IPS-20b (cell line): ENCODE results near the gene IKBKG.

Experiments used
- H3K27ac ChIP-seq: one replicate; pipeline ENCODE4 v1.5.1; 2013; ENCODE audit warnings: low read length
- H3K27me3 ChIP-seq: 2 replicates; pipeline ENCODE4 v1.6.1; 2013; ENCODE audit warnings: mild to moderate bottlenecking, low read length, inconsistent platforms; ENCODE audit not compliant: insufficient read depth
- H3K36me3 ChIP-seq: 2 replicates; pipeline ENCODE4 v1.6.1; 2013; ENCODE audit warnings: low read depth, mild to moderate bottlenecking, inconsistent platforms, low read length, moderate library complexity; ENCODE audit not compliant: insufficient read depth
- H3K4me1 ChIP-seq: 2 replicates; pipeline ENCODE4 v1.6.1; 2013; ENCODE audit warnings: mild to moderate bottlenecking, control low read depth, inconsistent platforms, low read length, moderate library complexity; ENCODE audit not compliant: insufficient read depth
- H3K4me3 ChIP-seq: 2 replicates; pipeline ENCODE4 v1.5.1; 2013; ENCODE audit warnings: mild to moderate bottlenecking, low read length, inconsistent platforms
- H3K9ac ChIP-seq: 2 replicates; pipeline ENCODE4 v1.6.1; 2013; ENCODE audit warnings: low read depth, mild to moderate bottlenecking, inconsistent platforms, low read length, moderate library complexity
- H3K9me3 ChIP-seq: 2 replicates; pipeline ENCODE4 v1.6.1; 2013; ENCODE audit warnings: mild to moderate bottlenecking, low read depth, low read length, inconsistent platforms; ENCODE audit not compliant: insufficient read depth

The IKBKG gene

GRCh38 chrX:154513716-154514115 lies 33.7 kb upstream of the IKBKG start:
- Histone ChIP-seq H3K4me3 (no peak overlapping the region), H3K9me3 (no peaks in the 10 kb centered on the region), H3K27me3 (no peaks in the 10 kb centered on the region), H3K27ac (no peak overlapping the region), H3K36me3 (no peaks in the 10 kb centered on the region), H3K9ac (no peak overlapping the region), H3K4me1 (peaks cover 4% of the 10 kb centered on the region; the same call in 1 of the 2 replicates)

DNA sequence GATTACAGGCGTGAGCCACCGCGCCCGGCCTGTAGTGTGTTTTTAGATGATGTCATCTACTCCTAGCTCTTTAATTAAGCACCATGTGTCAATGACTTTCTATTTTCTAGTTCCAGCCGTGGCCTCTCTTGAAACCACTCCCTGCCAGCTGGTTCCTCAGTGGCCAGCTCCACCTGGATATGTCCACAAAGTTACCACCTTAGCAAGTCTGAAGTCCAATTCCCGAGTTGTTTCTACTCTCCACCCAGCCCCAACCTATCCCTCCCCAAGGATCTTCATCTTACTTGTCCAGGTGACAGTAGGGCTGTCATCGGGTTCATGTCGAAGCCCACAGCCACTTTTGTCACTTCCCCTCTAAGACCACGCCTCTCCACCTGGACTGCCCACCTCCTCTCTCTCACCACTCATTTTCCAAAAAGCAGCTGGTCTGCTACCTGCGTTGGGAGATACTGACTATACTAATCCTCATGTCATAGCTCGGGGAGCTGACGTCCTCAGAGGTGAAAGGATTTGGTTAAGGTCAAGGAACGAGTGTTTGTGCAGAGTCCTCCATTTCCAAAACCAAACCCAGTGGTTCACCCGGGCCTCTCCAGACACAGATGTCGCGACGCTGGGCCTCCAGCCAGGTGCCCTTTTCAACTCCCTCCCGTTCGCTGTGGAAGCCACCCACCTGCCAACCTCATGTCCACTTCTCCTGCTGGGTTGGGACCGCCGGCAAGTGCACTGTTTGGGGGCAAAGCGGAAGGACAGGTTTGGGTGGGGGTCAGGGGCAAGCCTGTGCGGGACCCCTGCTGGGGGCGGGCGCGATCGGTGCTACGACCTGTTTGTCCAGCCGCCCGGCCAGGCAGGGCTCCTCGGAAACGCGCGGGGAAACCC lies 32.1 kb upstream of the IKBKG start:
- peak overlapping the region; percentile 68 for H3K4me3 ChIP-seq

GRCh38 chrX:154515966-154516655 lies 31.3 kb upstream of the IKBKG start, which contains the start of gene FAM3A:
Gene FAM3A, minus strand, starts transcription at chrX:154516232. Its CDS starts 460 bp downstream, at chrX:154515772.
- Histone ChIP-seq H3K4me3 (peak within 1 kb of the TSS; percentile 68), H3K9me3 (no peaks in the 10 kb centered on the region), H3K4me1 (peaks cover 4% of the 10 kb centered on the region; the same call in 1 of the 2 replicates), H3K27me3 (no peaks in the 10 kb centered on the region), H3K27ac (peak within 1 kb of the TSS; percentile 16), H3K9ac (peak within 1 kb of the TSS; percentile 65; the same call in 1 of the 2 replicates), H3K36me3 (no peaks in the 10 kb centered on the region)

More for the DNA sequence above, 32.1 kb upstream of the IKBKG start:
- H3K9me3 ChIP-seq, result no peaks in the 10 kb centered on the region
- H3K27ac ChIP-seq, result no peak overlapping the region
- no peaks in the 10 kb centered on the region for H3K36me3 ChIP-seq
- H3K9ac ChIP-seq, result peak overlapping the region; percentile 51; the same call in 1 of the 2 replicates
- no peaks in the 10 kb centered on the region for H3K27me3 ChIP-seq
- peaks cover 4% of the 10 kb centered on the region; the same call in 1 of the 2 replicates for H3K4me1 ChIP-seq

- H3K36me3 ChIP-seq, result no peaks in the 10 kb centered on the region
- peak overlapping the region; percentile 63 for H3K4me3 ChIP-seq
- H3K27me3 ChIP-seq, result no peaks in the 10 kb centered on the region
- H3K9ac ChIP-seq, result peak overlapping the region; percentile 65; the same call in 1 of the 2 replicates
- peak overlapping the region; percentile 16 for H3K27ac ChIP-seq
- no peaks in the 10 kb centered on the region for H3K9me3 ChIP-seq
- H3K4me1 ChIP-seq, result peaks cover 4% of the 10 kb centered on the region; the same call in 1 of the 2 replicates
Measured at GRCh38 chrX:154516656-154517100, 30.7 kb upstream of the IKBKG start.

GRCh38 chrX:154517101-154517781 lies 30.2 kb upstream of the IKBKG start:
- H3K9ac ChIP-seq, result peak overlapping the region; percentile 65; the same call in 1 of the 2 replicates
- no peaks in the 10 kb centered on the region for H3K36me3 ChIP-seq
- H3K27ac ChIP-seq, result no peak overlapping the region
- no peaks in the 10 kb centered on the region; the same call in 1 of the 2 replicates for H3K27me3 ChIP-seq
- peaks cover 4% of the 10 kb centered on the region; the same call in 1 of the 2 replicates for H3K4me1 ChIP-seq
- peak overlapping the region; percentile 63; the same call in 1 of the 2 replicates for H3K4me3 ChIP-seq
- H3K9me3 ChIP-seq, result no peaks in the 10 kb centered on the region

DNA sequence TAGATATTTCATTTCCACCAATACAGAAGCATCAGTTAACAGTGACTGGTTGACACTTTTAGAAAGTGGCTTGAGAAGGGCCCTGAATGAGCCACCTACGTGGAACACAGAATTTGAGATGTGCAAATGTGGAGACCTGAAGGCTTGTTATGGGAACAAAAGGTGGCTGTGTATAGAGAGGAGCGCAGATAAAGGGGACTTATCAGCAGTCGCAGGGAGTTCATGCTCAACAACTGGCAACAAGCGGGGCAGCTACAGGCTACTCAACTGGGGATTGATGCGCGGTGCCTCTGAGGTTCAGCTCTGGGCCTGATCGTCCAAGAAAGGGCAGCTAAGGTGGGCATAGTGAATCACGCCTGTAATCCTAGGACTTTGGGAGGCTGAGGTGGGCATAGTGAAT lies 28.0 kb upstream of the IKBKG start:
- Histone ChIP-seq H3K27ac (no peak overlapping the region), H3K4me3 (no peak overlapping the region), H3K36me3 (no peaks in the 10 kb centered on the region), H3K9ac (no peak overlapping the region), H3K9me3 (no peaks in the 10 kb centered on the region), H3K27me3 (peaks cover 15% of the 10 kb centered on the region; the same call in 1 of the 2 replicates), H3K4me1 (peaks cover 4% of the 10 kb centered on the region; the same call in 1 of the 2 replicates)

- Histone ChIP-seq H3K27me3 (peaks cover 36% of the 10 kb centered on the region), H3K36me3 (no peaks in the 10 kb centered on the region), H3K9me3 (no peaks in the 10 kb centered on the region), H3K4me3 (no peak overlapping the region), H3K27ac (no peak overlapping the region), H3K4me1 (0 out of 2 replicates have a peak, but pooled peaks cover 4% of the 10 kb centered on the region), H3K9ac (no peak overlapping the region)
Measured at GRCh38 chrX:154525606-154526490, 21.6 kb upstream of the IKBKG start.

GRCh38 chrX:154526901-154527675 lies 20.3 kb upstream of the IKBKG start:
- Histone ChIP-seq H3K4me3 (peak overlapping the region; percentile 63; the same call in 1 of the 2 replicates), H3K36me3 (0 out of 2 replicates have a peak, but pooled peaks cover under 1% of the 10 kb centered on the region), H3K27ac (no peak overlapping the region), H3K9ac (peak overlapping the region; percentile 63; the same call in 1 of the 2 replicates), H3K4me1 (0 out of 2 replicates have a peak, but pooled peaks cover 4% of the 10 kb centered on the region), H3K9me3 (no peaks in the 10 kb centered on the region), H3K27me3 (peaks cover 36% of the 10 kb centered on the region)

GRCh38 chrX:154529206-154529612 lies 18.2 kb upstream of the IKBKG start:
- no peak overlapping the region for H3K9ac ChIP-seq
- 0 out of 2 replicates have a peak, but pooled peaks cover 4% of the 10 kb centered on the region for H3K4me1 ChIP-seq
- peaks cover 22% of the 10 kb centered on the region for H3K36me3 ChIP-seq
- no peak overlapping the region for H3K4me3 ChIP-seq
- no peaks in the 10 kb centered on the region for H3K9me3 ChIP-seq
- H3K27me3 ChIP-seq, result peaks cover 23% of the 10 kb centered on the region
- H3K27ac ChIP-seq, result no peak overlapping the region

- Histone ChIP-seq H3K27ac (no peak overlapping the region), H3K9me3 (no peaks in the 10 kb centered on the region), H3K27me3 (peaks cover 12% of the 10 kb centered on the region; the same call in 1 of the 2 replicates), H3K36me3 (peaks cover 26% of the 10 kb centered on the region), H3K9ac (no peak overlapping the region), H3K4me3 (no peak overlapping the region), H3K4me1 (0 out of 2 replicates have a peak, but pooled peaks cover 4% of the 10 kb centered on the region)
Measured at GRCh38 chrX:154530286-154530685, 17.1 kb upstream of the IKBKG start.
